HFFc6 (cell line): Measurements from ENCODE around the gene WFDC2. TPM values are rescaled to one million over a fixed set of nuclear protein-coding genes. Genes with fewer than 3 reads are reported as not detected.

Source experiments
- DNase-seq: peaks from one replicate; pipeline ENCODE4 v3.0.0-alpha.2; 2018
- H3K27ac Mint-ChIP-seq: 2 replicates; pipeline ENCODE4 v1.8.0; 2020; ENCODE audit warnings: mild to moderate bottlenecking, mixed read lengths
- H3K27me3 Mint-ChIP-seq: 2 replicates; pipeline ENCODE4 v1.8.0; 2021; ENCODE audit warnings: mild to moderate bottlenecking, moderate library complexity, mixed read lengths; ENCODE audit not compliant: insufficient read depth
- H3K36me3 Mint-ChIP-seq: 2 replicates; pipeline ENCODE4 v1.8.0; 2021; ENCODE audit warnings: low read depth, mixed read lengths
- H3K4me1 Mint-ChIP-seq: 2 replicates; pipeline ENCODE4 v1.8.0; 2020; ENCODE audit warnings: low read depth, mixed read lengths
- H3K4me3 Mint-ChIP-seq: 2 replicates; pipeline ENCODE4 v1.8.0; 2020; ENCODE audit warnings: mild to moderate bottlenecking, moderate library complexity, mixed read lengths
- H3K9me3 Mint-ChIP-seq: 2 replicates; pipeline ENCODE4 v1.8.0; 2020; ENCODE audit warnings: mild to moderate bottlenecking, mixed read lengths
- long read RNA-seq: library from polyadenylated mRNA; unstranded; transcript quantifications from one replicate; pipeline ENCODE4 v2.0.0, GENCODE V29; 2019
- total RNA-seq, 6 experiments: library from RNA; stranded (reverse); fragmentation: NEBNext Ultra II Directional; extraction: Animal tissue kit (Norgen Biotek cat#: 25700); gene quantifications; 2 replicates in 1 of 6; 3 replicates in 5 of 6; pipeline ENCODE4 v1.2.3, GENCODE V29; 2021
- TF ChIP-seq, protein P1 (sequence below): fragments of 200-600 bp; sonication (generic); IDR thresholded peaks from 2 replicates; pipeline ENCODE4 v1.5.0; 2021; ENCODE audit warnings: antibody characterized with exemption, mild to moderate bottlenecking

The WFDC2 gene, protein sequence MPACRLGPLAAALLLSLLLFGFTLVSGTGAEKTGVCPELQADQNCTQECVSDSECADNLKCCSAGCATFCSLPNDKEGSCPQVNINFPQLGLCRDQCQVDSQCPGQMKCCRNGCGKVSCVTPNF
- total RNA-seq = under 1 TPM in 1 of 6 experiments, not detected in 5; 0.97 TPM
- long read RNA-seq = 0 reads

DNA sequence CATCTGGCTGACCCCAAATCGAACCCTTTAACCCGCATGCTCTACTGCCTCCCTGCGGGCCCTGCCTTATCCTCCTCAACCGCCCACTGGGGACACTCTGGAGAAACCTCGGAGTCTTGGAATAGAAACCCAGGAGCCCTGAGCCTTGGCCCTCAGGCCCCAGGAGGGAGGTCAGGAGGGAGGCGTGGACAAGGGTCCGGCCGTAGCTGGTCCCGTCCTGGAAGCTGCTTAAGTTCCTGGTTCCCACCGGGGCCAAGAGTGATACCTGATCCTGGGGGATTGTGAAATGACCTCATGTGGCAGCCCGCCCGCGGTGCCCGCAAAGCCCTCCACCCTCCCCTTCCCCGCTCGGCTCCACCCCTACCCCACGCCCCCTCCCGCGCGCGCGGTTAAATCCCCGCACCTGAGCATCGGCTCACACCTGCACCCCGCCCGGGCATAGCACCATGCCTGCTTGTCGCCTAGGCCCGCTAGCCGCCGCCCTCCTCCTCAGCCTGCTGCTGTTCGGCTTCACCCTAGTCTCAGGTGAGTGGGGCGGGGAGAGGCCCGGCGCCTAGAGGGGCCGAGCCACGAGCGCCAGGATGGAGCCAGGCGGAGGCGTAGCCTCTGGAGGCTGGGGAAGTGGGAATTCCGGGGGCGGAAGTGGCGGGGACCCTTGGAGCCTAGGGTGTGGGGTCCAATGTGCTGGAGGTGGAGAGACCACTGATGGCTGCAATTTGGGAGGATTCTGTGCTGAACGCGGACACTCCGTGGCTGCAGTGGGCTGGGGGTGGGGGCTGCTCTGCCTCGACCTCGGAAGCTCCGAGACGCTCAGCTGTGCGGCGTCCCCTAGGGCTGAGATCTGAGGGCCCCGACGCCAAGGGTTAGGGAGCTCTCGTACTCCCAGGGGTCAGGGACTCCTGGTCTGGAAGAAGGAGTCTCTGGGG, at the start of gene WFDC2:
WFDC2 (plus strand) TSS at position 418 of the 926 bp plus-strand sequence; CDS start at position 447, 29 bp downstream.
- DNase-seq = no peak
- peaks cover 36% of the 10 kb centered on the region for H3K27me3 Mint-ChIP-seq
- TF ChIP-seq, protein P1, sequence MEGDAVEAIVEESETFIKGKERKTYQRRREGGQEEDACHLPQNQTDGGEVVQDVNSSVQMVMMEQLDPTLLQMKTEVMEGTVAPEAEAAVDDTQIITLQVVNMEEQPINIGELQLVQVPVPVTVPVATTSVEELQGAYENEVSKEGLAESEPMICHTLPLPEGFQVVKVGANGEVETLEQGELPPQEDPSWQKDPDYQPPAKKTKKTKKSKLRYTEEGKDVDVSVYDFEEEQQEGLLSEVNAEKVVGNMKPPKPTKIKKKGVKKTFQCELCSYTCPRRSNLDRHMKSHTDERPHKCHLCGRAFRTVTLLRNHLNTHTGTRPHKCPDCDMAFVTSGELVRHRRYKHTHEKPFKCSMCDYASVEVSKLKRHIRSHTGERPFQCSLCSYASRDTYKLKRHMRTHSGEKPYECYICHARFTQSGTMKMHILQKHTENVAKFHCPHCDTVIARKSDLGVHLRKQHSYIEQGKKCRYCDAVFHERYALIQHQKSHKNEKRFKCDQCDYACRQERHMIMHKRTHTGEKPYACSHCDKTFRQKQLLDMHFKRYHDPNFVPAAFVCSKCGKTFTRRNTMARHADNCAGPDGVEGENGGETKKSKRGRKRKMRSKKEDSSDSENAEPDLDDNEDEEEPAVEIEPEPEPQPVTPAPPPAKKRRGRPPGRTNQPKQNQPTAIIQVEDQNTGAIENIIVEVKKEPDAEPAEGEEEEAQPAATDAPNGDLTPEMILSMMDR = no peak
- H3K9me3 Mint-ChIP-seq = no peaks in the 10 kb centered on the region
- H3K4me3 Mint-ChIP-seq = no peak within 1 kb of the TSS
- H3K4me1 Mint-ChIP-seq = no peaks in the 10 kb centered on the region
- no peak within 1 kb of the TSS for H3K27ac Mint-ChIP-seq
- no peaks in the 10 kb centered on the region for H3K36me3 Mint-ChIP-seq

DNA sequence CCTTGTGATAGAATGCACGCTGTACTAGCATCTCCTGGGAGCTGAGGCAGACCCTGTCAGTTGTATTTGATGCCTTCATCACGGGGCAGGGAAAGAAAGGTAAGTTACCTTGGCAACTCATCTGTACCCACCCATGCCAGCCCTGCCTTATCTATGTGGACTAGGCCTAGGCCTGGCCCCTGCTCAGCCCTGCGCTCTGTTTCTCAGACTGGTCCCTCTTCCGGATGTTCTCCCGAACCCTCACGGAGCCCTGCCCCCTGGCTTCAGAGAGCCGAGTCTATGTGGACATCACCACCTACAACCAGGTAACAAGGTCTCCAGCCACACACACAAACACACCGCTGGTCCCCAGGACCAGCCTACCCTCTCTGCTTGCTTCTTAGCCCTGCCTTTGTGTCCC, 49.4 kb upstream of the WFDC2 start:
- H3K36me3 Mint-ChIP-seq = peaks cover 12% of the 10 kb centered on the region; the same call in 1 of the 2 replicates

DNA sequence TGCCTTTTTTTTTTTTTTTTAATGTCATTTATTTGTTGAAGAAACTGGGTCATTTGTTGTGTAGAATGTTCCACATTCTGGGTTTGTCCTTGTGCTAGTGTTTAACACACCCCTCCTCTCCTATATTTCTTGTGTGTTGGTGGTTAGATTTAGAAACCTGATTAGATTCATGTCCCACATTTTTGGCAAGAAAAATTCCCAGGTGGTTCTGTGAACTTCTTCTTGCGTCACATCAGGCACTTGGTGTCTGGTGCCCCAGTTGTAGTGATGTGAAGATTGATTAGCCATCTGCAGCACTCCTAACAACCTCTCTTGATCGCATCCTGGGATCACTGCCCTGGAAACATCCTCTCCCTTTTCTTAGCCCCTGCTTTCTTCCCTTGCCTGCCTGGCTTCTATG, 45.9 kb upstream of the WFDC2 start:
- no peak for DNase-seq
- no peak overlapping the region for H3K4me3 Mint-ChIP-seq
- TF ChIP-seq, protein P1 = no peak
- no peak overlapping the region for H3K27ac Mint-ChIP-seq
- H3K27me3 Mint-ChIP-seq = no peaks in the 10 kb centered on the region
- H3K9me3 Mint-ChIP-seq = no peaks in the 10 kb centered on the region
- peaks cover 19% of the 10 kb centered on the region for H3K4me1 Mint-ChIP-seq
- H3K36me3 Mint-ChIP-seq = peaks cover 23% of the 10 kb centered on the region; the same call in 1 of the 2 replicates

More for the DNA sequence above, 49.4 kb upstream of the WFDC2 start:
- Mint-ChIP-seq H3K27me3 (no peaks in the 10 kb centered on the region; the same call in 1 of the 2 replicates), H3K9me3 (no peaks in the 10 kb centered on the region), H3K4me3 (no peak overlapping the region), H3K27ac (peak overlapping the region; percentile 95), H3K4me1 (peaks cover 49% of the 10 kb centered on the region)
- no peak for DNase-seq
- TF ChIP-seq, protein P1 = no peak; the same call in 1 of the 2 replicates

DNA sequence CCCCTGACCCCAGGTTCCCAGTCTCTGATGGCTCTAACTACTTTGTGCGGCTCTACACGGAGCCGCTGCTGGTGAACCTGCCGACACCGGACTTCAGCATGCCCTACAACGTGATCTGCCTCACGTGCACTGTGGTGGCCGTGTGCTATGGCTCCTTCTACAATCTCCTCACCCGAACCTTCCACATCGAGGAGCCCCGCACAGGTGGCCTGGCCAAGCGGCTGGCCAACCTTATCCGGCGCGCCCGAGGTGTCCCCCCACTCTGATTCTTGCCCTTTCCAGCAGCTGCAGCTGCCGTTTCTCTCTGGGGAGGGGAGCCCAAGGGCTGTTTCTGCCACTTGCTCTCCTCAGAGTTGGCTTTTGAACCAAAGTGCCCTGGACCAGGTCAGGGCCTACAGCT, 44.0 kb upstream of the WFDC2 start:
- peaks cover under 1% of the 10 kb centered on the region for H3K4me1 Mint-ChIP-seq

DNA sequence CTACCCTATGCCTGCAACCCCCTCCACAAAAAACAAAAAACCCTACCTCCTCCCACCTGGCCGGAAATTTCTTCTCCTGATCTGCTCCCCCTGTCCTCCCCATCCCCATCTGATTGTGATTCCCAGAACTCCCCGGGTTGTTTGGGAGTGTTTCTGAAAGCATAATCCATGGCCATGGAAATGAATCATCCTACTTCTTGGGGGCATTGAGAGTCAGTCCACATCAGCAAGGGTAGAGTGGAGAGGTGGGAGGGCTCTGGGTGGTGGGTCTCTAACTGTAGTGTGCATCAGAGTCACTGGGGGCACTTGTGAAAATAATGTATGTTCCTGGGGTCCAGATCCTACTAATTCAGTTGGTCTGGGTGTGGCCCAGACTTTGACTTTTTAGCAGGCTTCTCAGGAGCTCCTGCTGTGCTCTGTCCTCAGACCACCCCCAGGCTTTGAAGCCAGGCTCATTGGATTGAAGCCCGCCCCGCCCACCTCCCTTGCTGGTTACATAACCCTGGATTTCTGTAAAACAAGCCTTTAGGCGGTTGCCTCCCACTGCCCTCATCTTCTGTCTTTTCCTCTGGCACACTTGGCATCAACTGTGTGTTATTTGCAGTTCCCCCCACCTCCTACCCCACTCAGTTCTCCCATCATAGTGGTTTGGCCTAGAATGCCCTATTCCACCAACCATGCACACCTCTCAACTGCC, 43.1 kb upstream of the WFDC2 start:
- Mint-ChIP-seq H3K9me3 (no peaks in the 10 kb centered on the region), H3K27ac (no peak overlapping the region), H3K4me1 (no peaks in the 10 kb centered on the region), H3K4me3 (no peak overlapping the region), H3K36me3 (peaks cover 10% of the 10 kb centered on the region; the same call in 1 of the 2 replicates), H3K27me3 (no peaks in the 10 kb centered on the region)
- no peak for DNase-seq
- TF ChIP-seq, protein P1 = no peak

More for the DNA sequence above, 44.0 kb upstream of the WFDC2 start:
- no peak for DNase-seq
- TF ChIP-seq, protein P1 = no peak
- H3K4me3 Mint-ChIP-seq = no peak overlapping the region
- no peak overlapping the region for H3K27ac Mint-ChIP-seq
- no peaks in the 10 kb centered on the region for H3K9me3 Mint-ChIP-seq
- H3K27me3 Mint-ChIP-seq = no peaks in the 10 kb centered on the region
- peaks cover 13% of the 10 kb centered on the region; the same call in 1 of the 2 replicates for H3K36me3 Mint-ChIP-seq
